ENCODE measurements around the gene TGFBR3.

Gene TGFBR3

DNA sequence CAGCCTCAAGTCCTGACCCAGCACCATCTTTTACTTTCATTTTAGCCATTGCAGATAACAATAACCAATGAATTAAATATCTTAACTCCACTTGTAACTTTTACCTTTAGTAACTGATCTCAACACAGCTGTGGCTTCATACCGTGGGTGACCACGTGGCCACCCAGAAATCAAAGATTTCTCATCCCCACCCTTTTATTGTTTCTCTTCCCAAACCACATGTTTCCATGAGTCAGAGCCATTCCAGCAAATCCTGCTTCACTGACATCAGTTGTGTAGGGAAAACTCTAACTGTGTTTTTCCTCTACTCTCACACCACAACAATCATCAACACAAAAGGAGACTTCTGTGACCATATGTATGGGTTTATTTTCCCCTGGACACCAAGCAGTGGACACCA is 38.2 kb upstream of the TGFBR3 start:
- no peak overlapping the region for H4K12ac ChIP-seq (ENCODE audit: low read depth, low read length)
- H2BK5ac ChIP-seq (ENCODE audit: low read depth, low read length, poor library complexity), result no peak overlapping the region
- no peak overlapping the region for H2BK12ac ChIP-seq (ENCODE audit: low read length)
- H2BK120ac ChIP-seq (ENCODE audit: insufficient read depth, low read length, poor library complexity), result no peak overlapping the region
- H3K27me3 ChIP-seq (ENCODE audit: insufficient read depth, low read length), result no peaks in the 10 kb centered on the region
- H3K79me2 ChIP-seq (ENCODE audit: control insufficient read depth, insufficient read depth, low read length, poor library complexity), result no peaks in the 10 kb centered on the region
- no peak overlapping the region for H3K14ac ChIP-seq (ENCODE audit: low read length)
- H3K4ac ChIP-seq (ENCODE audit: low read depth, low read length), result no peak overlapping the region
- H3K4me1 ChIP-seq (ENCODE audit: control insufficient read depth in 1 of 2, insufficient read depth in 2 of 2, low read length in 2 of 2), result no peaks in the 10 kb centered on the region
- no peaks in the 10 kb centered on the region for H3K79me1 ChIP-seq (ENCODE audit: low read length)
- H3K36me3 ChIP-seq (ENCODE audit: control insufficient read depth in 1 of 2, insufficient read depth in 2 of 2, low read length in 2 of 2), result no peaks in the 10 kb centered on the region
- no peak overlapping the region for H4K8ac ChIP-seq (ENCODE audit: low read depth, low read length)
- no peak overlapping the region for H4K91ac ChIP-seq (ENCODE audit: low read depth, low read length)
- WGBS (ENCODE audit: extremely low coverage, insufficient coverage, insufficient read length), result no CpG with 5 or more reads among the region's 2 CpGs
- no peak overlapping the region for H2AFZ ChIP-seq (ENCODE audit: insufficient read depth, low read length, poor library complexity)
- no peak overlapping the region for H2AK5ac ChIP-seq (ENCODE audit: low read length)
- no peak overlapping the region for H3K23ac ChIP-seq (ENCODE audit: low read length)
- H3K9ac ChIP-seq (ENCODE audit: low read length), result no peak overlapping the region
- H3K4me3 ChIP-seq (ENCODE audit: low read depth, low read length), result no peak overlapping the region
- H3K27ac ChIP-seq (ENCODE audit: low read depth, low read length), result no peak overlapping the region
- H3K4me2 ChIP-seq (ENCODE audit: low read length), result no peak overlapping the region
- no peak overlapping the region for H3K18ac ChIP-seq (ENCODE audit: low read length)
- H3K9me3 ChIP-seq (ENCODE audit: insufficient read depth, low read depth, low read length), result no peaks in the 10 kb centered on the region
- DNase-seq, result peak in 1 of 2 donors; percentile 23

- Histone ChIP-seq H4K91ac (ENCODE audit: low read depth, low read length) (no peak overlapping the region), H3K79me1 (ENCODE audit: low read length) (no peaks in the 10 kb centered on the region), H3K79me2 (ENCODE audit: control insufficient read depth, insufficient read depth, low read length, poor library complexity) (no peaks in the 10 kb centered on the region), H2AK5ac (ENCODE audit: low read length) (no peak overlapping the region), H2BK120ac (ENCODE audit: insufficient read depth, low read length, poor library complexity) (no peak overlapping the region), H3K36me3 (ENCODE audit: control insufficient read depth in 1 of 2, insufficient read depth in 2 of 2, low read length in 2 of 2) (no peaks in the 10 kb centered on the region), H2AFZ (ENCODE audit: insufficient read depth, low read length, poor library complexity) (no peak overlapping the region), H3K18ac (ENCODE audit: low read length) (no peak overlapping the region), H4K8ac (ENCODE audit: low read depth, low read length) (no peak overlapping the region), H3K9ac (ENCODE audit: low read length) (no peak overlapping the region), H3K23ac (ENCODE audit: low read length) (no peak overlapping the region), H3K4me2 (ENCODE audit: low read length) (no peak overlapping the region), H3K4me1 (ENCODE audit: control insufficient read depth in 1 of 2, insufficient read depth in 2 of 2, low read length in 2 of 2) (no peaks in the 10 kb centered on the region), H3K9me3 (ENCODE audit: insufficient read depth, low read depth, low read length) (no peaks in the 10 kb centered on the region), H3K4ac (ENCODE audit: low read depth, low read length) (no peak overlapping the region), H3K27ac (ENCODE audit: low read depth, low read length) (no peak overlapping the region), H3K27me3 (ENCODE audit: insufficient read depth, low read length) (no peaks in the 10 kb centered on the region), H3K14ac (ENCODE audit: low read length) (no peak overlapping the region), H2BK12ac (ENCODE audit: low read length) (no peak overlapping the region), H4K12ac (ENCODE audit: low read depth, low read length) (no peak overlapping the region), H3K4me3 (ENCODE audit: low read depth, low read length) (no peak overlapping the region), H2BK5ac (ENCODE audit: low read depth, low read length, poor library complexity) (no peak overlapping the region)
- peak; percentile 58 to 80 for DNase-seq
- no CpG with 5 or more reads among the region's 8 CpGs for WGBS (ENCODE audit: extremely low coverage, insufficient coverage, insufficient read length)
Measured at GRCh38 chr1:91919962-91920361, 34.0 kb upstream of the TGFBR3 start.

DNA sequence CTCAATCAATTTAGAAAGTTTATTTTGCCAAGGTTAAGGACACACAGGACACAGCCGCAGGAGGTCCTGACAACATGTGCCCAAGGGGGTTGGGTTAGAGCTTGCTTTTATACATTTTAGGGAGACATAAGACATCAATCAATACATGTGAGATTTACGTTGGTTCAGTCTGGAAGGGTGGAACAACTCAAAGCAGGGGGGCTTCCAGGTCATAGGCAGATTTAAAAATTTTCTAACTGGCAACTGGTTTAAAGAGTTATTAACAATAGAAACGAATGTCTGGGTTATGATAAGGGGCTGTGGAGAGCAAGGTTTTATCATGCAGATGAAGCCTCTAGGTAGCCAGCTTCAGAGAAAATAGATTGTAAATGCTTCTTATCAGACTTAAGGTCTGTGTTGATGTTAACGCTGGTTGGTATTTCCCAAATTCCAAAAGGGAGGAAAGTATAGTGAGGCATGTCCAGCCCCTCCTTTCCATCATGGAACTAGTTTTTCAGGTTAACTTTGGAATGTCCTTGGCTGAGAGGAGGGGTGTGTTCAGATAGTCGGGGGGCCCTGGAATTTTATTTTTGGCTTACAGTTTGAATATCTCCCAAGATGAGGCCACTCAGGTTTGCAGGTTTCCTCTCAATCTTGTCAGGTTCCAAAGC is 31.0 kb upstream of the TGFBR3 start:
- Histone ChIP-seq H3K4ac (ENCODE audit: low read depth, low read length) (no peak overlapping the region), H3K18ac (ENCODE audit: low read length) (no peak overlapping the region), H2BK5ac (ENCODE audit: low read depth, low read length, poor library complexity) (no peak overlapping the region), H4K91ac (ENCODE audit: low read depth, low read length) (no peak overlapping the region), H4K12ac (ENCODE audit: low read depth, low read length) (no peak overlapping the region), H2BK120ac (ENCODE audit: insufficient read depth, low read length, poor library complexity) (no peak overlapping the region), H3K79me1 (ENCODE audit: low read length) (no peaks in the 10 kb centered on the region), H2BK12ac (ENCODE audit: low read length) (no peak overlapping the region), H3K9me3 (ENCODE audit: insufficient read depth, low read depth, low read length) (no peaks in the 10 kb centered on the region), H3K27ac (ENCODE audit: low read depth, low read length) (no peak overlapping the region), H3K36me3 (ENCODE audit: control insufficient read depth in 1 of 2, insufficient read depth in 2 of 2, low read length in 2 of 2) (no peaks in the 10 kb centered on the region), H3K14ac (ENCODE audit: low read length) (no peak overlapping the region), H3K23ac (ENCODE audit: low read length) (no peak overlapping the region), H3K9ac (ENCODE audit: low read length) (no peak overlapping the region), H2AK5ac (ENCODE audit: low read length) (no peak overlapping the region), H3K4me3 (ENCODE audit: low read depth, low read length) (no peak overlapping the region), H3K4me1 (ENCODE audit: control insufficient read depth in 1 of 2, insufficient read depth in 2 of 2, low read length in 2 of 2) (no peaks in the 10 kb centered on the region), H3K4me2 (ENCODE audit: low read length) (peak overlapping the region; percentile 27), H4K8ac (ENCODE audit: low read depth, low read length) (no peak overlapping the region), H3K27me3 (ENCODE audit: insufficient read depth, low read length) (no peaks in the 10 kb centered on the region), H2AFZ (ENCODE audit: insufficient read depth, low read length, poor library complexity) (no peak overlapping the region), H3K79me2 (ENCODE audit: control insufficient read depth, insufficient read depth, low read length, poor library complexity) (no peaks in the 10 kb centered on the region)
- WGBS (ENCODE audit: extremely low coverage, insufficient coverage, insufficient read length), result no CpG with 5 or more reads among the region's 5 CpGs
- peak; percentile 34 to 76 for DNase-seq

DNA sequence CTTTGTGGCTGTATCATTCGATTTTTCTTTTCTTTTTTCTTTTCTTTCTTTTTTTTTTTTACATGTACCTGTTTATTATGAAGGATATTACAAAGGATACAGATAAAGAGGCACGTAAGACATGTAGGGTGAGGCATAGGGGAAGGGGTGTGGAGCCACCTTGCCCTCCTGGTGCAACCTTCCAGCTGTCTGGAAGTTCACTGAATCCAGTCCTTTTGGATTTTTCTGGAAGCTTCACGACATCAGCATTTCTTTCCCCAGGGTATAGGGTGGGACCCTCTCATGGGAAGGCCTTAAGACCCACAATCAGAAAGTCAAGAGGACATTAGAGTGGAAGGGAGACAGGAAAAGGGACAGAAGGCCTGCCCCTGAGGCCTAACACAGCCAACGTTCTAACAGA is 30.1 kb upstream of the TGFBR3 start:
- Histone ChIP-seq H2AFZ (ENCODE audit: insufficient read depth, low read length, poor library complexity) (no peak overlapping the region), H4K91ac (ENCODE audit: low read depth, low read length) (no peak overlapping the region), H3K23ac (ENCODE audit: low read length) (no peak overlapping the region), H2BK120ac (ENCODE audit: insufficient read depth, low read length, poor library complexity) (no peak overlapping the region), H2AK5ac (ENCODE audit: low read length) (no peak overlapping the region), H2BK12ac (ENCODE audit: low read length) (peak overlapping the region; percentile 2), H3K14ac (ENCODE audit: low read length) (no peak overlapping the region), H3K18ac (ENCODE audit: low read length) (no peak overlapping the region), H3K4ac (ENCODE audit: low read depth, low read length) (no peak overlapping the region), H4K8ac (ENCODE audit: low read depth, low read length) (no peak overlapping the region), H3K9me3 (ENCODE audit: insufficient read depth, low read depth, low read length) (no peaks in the 10 kb centered on the region), H2BK5ac (ENCODE audit: low read depth, low read length, poor library complexity) (no peak overlapping the region), H3K4me1 (ENCODE audit: control insufficient read depth in 1 of 2, insufficient read depth in 2 of 2, low read length in 2 of 2) (no peaks in the 10 kb centered on the region), H4K12ac (ENCODE audit: low read depth, low read length) (no peak overlapping the region), H3K27ac (ENCODE audit: low read depth, low read length) (no peak overlapping the region), H3K9ac (ENCODE audit: low read length) (no peak overlapping the region), H3K79me2 (ENCODE audit: control insufficient read depth, insufficient read depth, low read length, poor library complexity) (no peaks in the 10 kb centered on the region), H3K27me3 (ENCODE audit: insufficient read depth, low read length) (no peaks in the 10 kb centered on the region), H3K4me3 (ENCODE audit: low read depth, low read length) (no peak overlapping the region), H3K36me3 (ENCODE audit: control insufficient read depth in 1 of 2, insufficient read depth in 2 of 2, low read length in 2 of 2) (no peaks in the 10 kb centered on the region), H3K79me1 (ENCODE audit: low read length) (no peaks in the 10 kb centered on the region), H3K4me2 (ENCODE audit: low read length) (no peak overlapping the region)
- peak; percentile 54 to 64 for DNase-seq
- no CpG with 5 or more reads among the region's 4 CpGs for WGBS (ENCODE audit: extremely low coverage, insufficient coverage, insufficient read length)

Measured in trophoblast cell (in vitro differentiated cells and primary cell).